Suprapubic skin (tissue), 3 donors: Measurements from ENCODE around the gene TAS1R1.

Experiments used
- CTCF ChIP-seq, 2 donors: fragments of 200-600 bp in 1 of 2; fragments of 450-650 bp in 1 of 2; sonication (generic) in 1 of 2; IDR thresholded peaks; one replicate each; pipeline ENCODE4 v1.5.1; 2016 to 2019; ENCODE audit warnings: antibody characterized with exemption in 2 of 2, mild to moderate bottlenecking in 1 of 2, moderate library complexity in 1 of 2
- POLR2A ChIP-seq, 2 donors: fragments of 450-650 bp; IDR thresholded peaks; one replicate each; pipeline ENCODE4 v1.6.1; 2017; ENCODE audit warnings: antibody characterized with exemption in 2 of 2, mild to moderate bottlenecking in 2 of 2, moderate library complexity in 2 of 2

- no peak for TF ChIP-seq POLR2A (IDR thresholded peaks at IDR 0.05)
- no peak for TF ChIP-seq CTCF (IDR thresholded peaks at IDR 0.05)
Measured at GRCh38 chr1:6600410-6601048, 45.4 kb downstream of the TAS1R1 start.
